Activated naive CD4-positive, alpha-beta T cell treated with anti-CD3 and anti-CD28 coated beads, Interleukin-2, amount 10 ng/mL, durations not matched to agents 7 days and 5 days (primary cell): ENCODE measurements around the gene ACP4.

ENCODE experiments used
- CTCF ChIA-PET: fragments of 350-600 bp; sonication (Branson Sonifier 250); formaldehyde crosslinking; loops from one replicate; lab custom pipeline; 2021; ENCODE audit warnings: antibody characterized with exemption; lab: Charles Lee
- DNase-seq: peaks from one replicate; pipeline ENCODE4 v3.0.0-alpha.2; 2020
- H3K27ac Mint-ChIP-seq: one replicate; pipeline ENCODE4 v1.8.0; 2021; ENCODE audit warnings: mild to moderate bottlenecking, moderate library complexity, mixed read lengths
- H3K27me3 Mint-ChIP-seq: one replicate; pipeline ENCODE4 v1.8.0; 2021; ENCODE audit warnings: mild to moderate bottlenecking, mixed read lengths
- H3K36me3 Mint-ChIP-seq: one replicate; pipeline ENCODE4 v1.8.0; 2021; ENCODE audit warnings: mixed read lengths
- H3K4me1 Mint-ChIP-seq: one replicate; pipeline ENCODE4 v1.8.0; 2021; ENCODE audit warnings: mixed read lengths
- H3K4me3 Mint-ChIP-seq: one replicate; pipeline ENCODE4 v1.8.0; 2021; ENCODE audit warnings: mild to moderate bottlenecking, moderate library complexity, mixed read lengths
- H3K9me3 Mint-ChIP-seq: one replicate; pipeline ENCODE4 v1.8.0; 2021; ENCODE audit warnings: mixed read lengths

ACP4 gene

DNA sequence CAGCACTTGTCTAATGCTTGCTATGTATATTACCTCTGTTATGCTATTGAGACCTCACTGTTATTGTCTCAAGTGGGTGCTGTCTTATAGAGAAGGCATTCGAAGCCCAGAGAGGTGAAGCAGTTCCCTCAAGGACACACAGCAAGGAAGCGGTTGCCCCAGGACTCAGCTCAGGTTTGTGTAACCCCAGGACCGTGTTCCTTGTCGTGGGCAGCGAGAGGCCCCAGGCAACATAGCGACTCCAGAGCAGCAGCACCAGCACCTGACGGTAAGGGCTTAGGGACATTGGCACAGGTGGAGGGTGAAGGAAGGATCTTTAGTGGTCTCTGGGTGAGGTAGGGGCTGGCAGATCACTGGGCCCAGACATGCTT, 40.8 kb downstream of the ACP4 start:
- no peaks in the 10 kb centered on the region for H3K9me3 Mint-ChIP-seq
- DNase-seq, result no peak
- CTCF ChIA-PET, result no interaction called here
- H3K27me3 Mint-ChIP-seq, result peaks cover 79% of the 10 kb centered on the region
- H3K36me3 Mint-ChIP-seq, result no peaks in the 10 kb centered on the region
- H3K4me3 Mint-ChIP-seq, result no peak overlapping the region
- no peak overlapping the region for H3K27ac Mint-ChIP-seq
- H3K4me1 Mint-ChIP-seq, result peaks cover 6% of the 10 kb centered on the region

DNA sequence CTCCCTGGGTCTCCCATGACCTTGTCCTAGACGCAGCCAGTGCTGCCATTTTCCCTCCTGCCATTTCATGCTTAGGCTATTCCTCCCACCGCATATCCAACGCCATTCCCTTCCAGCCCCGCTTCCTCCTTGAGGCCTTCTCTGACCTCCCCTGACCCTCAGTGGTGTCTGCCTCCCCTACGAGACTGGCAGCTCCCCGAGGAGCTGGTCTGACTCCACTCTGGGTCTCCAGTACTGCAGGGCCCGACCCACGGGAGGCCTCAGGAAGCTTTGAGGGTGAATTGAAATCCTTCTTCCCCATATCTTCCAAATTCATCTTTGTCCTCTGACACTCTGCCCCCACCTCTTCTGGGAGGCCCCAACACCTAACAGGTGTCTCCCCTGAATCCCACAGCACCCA, 42.5 kb downstream of the ACP4 start:
- no peaks in the 10 kb centered on the region for H3K36me3 Mint-ChIP-seq
- H3K27me3 Mint-ChIP-seq, result peaks cover 81% of the 10 kb centered on the region
- peaks cover 11% of the 10 kb centered on the region for H3K4me1 Mint-ChIP-seq
- H3K9me3 Mint-ChIP-seq, result no peaks in the 10 kb centered on the region
- H3K27ac Mint-ChIP-seq, result no peak overlapping the region
- DNase-seq, result no peak
- H3K4me3 Mint-ChIP-seq, result no peak overlapping the region
- CTCF ChIA-PET, result no interaction called here

DNA sequence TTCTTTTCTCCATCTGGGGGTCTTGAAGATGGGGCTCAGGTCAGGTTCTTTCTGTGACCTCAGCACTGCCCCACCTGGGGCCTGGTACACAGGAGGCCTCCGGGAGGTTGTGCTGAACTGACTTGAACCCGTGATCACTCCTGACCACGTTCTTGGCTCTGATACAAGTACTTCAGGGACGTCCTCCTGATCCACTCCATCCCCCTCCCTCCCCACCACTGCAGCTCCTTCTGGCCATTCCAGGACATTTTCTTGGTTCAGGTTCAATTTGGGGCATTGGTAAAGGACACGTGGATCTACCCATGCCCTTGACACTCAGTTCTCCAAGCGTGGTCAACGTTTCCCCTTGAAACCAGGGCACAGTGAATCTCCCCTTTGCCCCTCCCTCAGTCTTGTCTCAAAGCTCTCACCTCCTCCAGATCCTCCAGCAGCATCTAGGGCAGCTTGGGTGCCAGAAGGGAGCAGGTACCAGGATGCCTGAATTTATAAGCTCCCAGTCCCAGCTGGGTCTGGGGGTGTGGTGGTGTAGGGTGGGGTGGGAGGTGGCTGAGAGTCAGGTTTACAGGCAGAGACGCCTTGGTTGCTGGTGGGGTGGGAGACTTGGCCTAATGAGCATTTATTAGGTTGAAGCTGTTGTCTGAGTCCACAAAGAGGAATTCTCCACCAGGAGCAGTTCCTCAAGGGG, 43.0 kb downstream of the ACP4 start, which contains the start of gene KLK15:
Gene KLK15 (minus strand): TSS at position 458 of the 685 bp plus-strand sequence. CDS start 2,082 bp downstream, outside the sequence.
- H3K4me3 Mint-ChIP-seq, result no peak within 1 kb of the TSS
- H3K27me3 Mint-ChIP-seq, result peaks cover 84% of the 10 kb centered on the region
- CTCF ChIA-PET, result no interaction called here

DNA sequence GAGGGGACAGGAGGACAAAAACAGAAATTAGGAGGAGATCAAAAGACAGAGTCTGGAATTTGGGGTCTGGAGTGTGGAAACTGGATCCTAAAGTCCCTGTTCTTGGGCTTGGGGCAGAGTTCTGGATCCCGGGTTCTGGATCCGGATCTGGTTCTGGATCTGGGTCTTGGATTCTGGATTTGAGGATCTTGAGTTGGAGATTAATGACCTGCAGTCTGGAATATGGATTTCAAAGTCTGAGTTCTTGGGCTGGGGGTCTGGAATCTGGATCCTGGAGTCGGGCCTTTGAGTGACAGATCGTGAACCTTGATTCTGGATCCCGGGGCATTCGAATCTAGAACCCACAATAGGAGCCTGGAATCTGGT, 43.6 kb downstream of the ACP4 start:
- CTCF ChIA-PET, result no interaction called here
- H3K27ac Mint-ChIP-seq, result no peak overlapping the region
- no peak overlapping the region for H3K4me3 Mint-ChIP-seq
- DNase-seq, result no peak
- no peaks in the 10 kb centered on the region for H3K9me3 Mint-ChIP-seq
- peaks cover 15% of the 10 kb centered on the region for H3K4me1 Mint-ChIP-seq
- no peaks in the 10 kb centered on the region for H3K36me3 Mint-ChIP-seq
- peaks cover 88% of the 10 kb centered on the region for H3K27me3 Mint-ChIP-seq

More for the DNA sequence above, 43.0 kb downstream of the ACP4 start, which contains the start of gene KLK15:
- DNase-seq, result no peak
- H3K27ac Mint-ChIP-seq, result no peak within 1 kb of the TSS
- no peaks in the 10 kb centered on the region for H3K9me3 Mint-ChIP-seq
- no peaks in the 10 kb centered on the region for H3K36me3 Mint-ChIP-seq
- peaks cover 13% of the 10 kb centered on the region for H3K4me1 Mint-ChIP-seq

DNA sequence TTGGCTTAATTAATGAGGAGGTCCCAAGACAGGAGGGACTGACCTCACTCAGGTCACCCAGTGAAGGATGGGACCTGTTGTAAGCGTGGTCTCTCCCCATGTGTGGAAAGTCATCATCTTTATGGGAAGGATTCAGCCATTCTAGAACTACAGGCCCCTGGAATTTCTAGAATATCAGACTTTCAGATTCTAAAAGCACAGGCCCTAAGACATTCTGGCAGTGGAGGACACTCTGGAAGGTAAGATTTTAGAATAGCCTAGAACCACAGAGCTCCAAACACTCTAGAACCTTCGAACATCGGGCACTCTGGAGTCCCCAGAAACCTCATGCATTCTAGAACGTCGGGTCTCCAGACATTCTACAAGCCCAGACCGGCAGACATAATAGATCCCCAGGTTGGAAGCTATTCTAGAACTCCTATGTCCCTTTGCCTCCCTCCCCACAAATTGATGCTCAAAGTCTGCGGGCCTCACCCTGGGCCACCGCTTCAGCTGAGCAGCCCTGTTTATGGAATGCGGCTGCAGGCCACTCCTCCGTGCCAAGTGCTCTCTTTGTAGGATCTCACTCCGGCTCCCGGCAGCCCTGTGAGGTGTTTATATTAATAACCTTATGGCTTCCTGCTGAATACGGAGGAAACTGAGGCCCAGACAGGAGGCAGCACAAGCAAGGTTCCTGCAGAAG, 45.0 kb downstream of the ACP4 start:
- no peak for DNase-seq
- CTCF ChIA-PET, result no interaction called here
- Mint-ChIP-seq H3K27ac (no peak overlapping the region), H3K4me1 (peaks cover 15% of the 10 kb centered on the region), H3K36me3 (no peaks in the 10 kb centered on the region), H3K27me3 (peaks cover 81% of the 10 kb centered on the region), H3K4me3 (peak overlapping the region; percentile 77), H3K9me3 (no peaks in the 10 kb centered on the region)

DNA sequence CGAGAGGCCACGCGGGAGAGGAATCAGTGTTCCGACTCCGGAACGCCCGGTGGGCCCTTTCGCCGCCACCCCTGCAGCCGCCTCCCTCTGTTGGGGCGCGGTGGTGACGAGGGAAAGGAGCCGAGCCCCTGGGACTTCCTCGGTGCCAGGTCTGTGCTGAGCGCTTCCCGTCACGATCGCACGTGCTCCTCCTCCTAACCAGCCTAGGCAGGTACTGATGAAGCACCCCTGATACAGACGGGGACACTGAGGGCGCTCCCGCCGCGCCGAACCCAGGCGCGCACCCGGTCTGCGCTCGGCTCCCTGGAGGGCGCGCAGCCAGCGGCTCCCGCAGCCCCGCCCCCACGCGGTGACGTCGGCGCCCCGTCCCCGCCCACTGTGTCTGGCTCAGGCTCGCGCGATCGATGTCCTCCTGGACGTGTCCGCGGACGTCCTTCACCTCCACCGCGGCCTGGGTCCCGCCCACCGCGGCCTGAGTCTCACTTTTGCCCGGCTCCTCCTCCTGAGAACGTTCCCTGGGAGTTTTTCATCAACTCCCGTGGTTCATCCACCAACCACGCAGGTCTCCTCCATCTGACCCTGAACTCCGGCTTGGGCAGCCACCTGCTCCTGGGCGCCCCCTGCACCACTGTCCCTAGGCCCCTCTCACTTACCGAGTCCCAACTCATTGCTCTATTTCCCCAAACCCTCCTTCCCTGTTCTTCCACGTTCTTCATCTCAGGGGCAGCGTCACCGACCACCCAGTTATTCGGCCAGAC, 45.7 kb downstream of the ACP4 start:
- DNase-seq, result peak; percentile 84
- Mint-ChIP-seq H3K9me3 (no peaks in the 10 kb centered on the region), H3K4me3 (peak overlapping the region; percentile 77), H3K27me3 (peaks cover 75% of the 10 kb centered on the region), H3K36me3 (no peaks in the 10 kb centered on the region), H3K4me1 (peaks cover 15% of the 10 kb centered on the region), H3K27ac (no peak overlapping the region)
- CTCF ChIA-PET, result no interaction called here

DNA sequence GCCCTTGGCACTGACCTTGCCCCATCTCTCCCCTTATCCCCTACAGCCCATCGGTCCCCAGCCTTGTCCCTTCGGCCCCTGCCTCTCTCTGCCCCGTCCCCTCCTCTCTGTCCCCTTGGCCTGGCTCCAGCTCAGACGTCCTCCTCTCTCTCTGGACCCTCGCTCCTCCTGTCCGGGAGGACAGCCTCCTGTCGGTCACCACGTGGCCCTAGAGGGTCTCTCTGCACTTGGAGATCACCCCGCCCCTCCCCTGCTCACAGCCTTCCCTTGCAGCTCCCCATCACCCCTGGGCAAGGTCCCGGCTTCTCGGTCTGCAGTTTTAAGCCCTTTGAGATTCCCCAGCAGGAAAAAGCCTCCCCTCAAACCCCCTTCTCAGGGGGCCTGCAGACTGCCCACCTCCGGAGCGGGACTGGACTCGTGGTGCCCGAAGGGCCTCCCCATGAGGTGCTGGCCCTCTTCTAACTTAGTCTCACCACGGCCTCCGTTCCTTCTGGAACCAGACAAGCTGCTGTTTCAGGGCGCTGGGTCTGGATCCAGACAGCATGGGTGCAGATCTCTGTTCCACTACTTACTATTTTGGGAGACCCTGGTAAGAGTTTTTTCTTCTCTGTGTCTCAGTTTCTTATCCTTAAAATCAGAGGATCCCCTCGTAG, 46.5 kb downstream of the ACP4 start:
- Mint-ChIP-seq H3K27me3 (peaks cover 73% of the 10 kb centered on the region), H3K36me3 (no peaks in the 10 kb centered on the region), H3K4me1 (peaks cover 15% of the 10 kb centered on the region), H3K9me3 (no peaks in the 10 kb centered on the region), H3K4me3 (peak overlapping the region; percentile 77), H3K27ac (no peak overlapping the region)
- no peak for DNase-seq
- CTCF ChIA-PET, result no interaction called here

DNA sequence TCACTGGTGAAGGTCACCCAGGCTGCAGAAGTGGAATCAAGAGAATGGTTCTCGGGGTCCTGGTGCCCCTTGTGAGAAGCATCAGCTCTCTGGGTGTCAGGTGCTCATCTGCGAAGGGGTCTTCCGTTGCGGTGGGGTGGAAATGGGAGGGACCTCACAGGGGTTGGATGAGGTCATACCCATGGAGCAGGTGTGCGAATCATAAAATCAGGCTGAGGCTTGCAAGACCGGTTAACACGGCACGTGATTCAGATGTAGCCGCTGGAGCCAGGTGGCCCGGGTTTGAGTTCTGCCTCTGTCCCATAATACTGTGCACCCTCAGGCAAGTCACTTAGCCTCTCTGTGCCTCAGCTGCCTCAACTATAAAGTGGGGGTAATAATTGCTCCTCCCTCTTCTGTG, 47.1 kb downstream of the ACP4 start:
- Mint-ChIP-seq H3K27ac (no peak overlapping the region), H3K9me3 (no peaks in the 10 kb centered on the region), H3K27me3 (peaks cover 69% of the 10 kb centered on the region), H3K36me3 (no peaks in the 10 kb centered on the region), H3K4me3 (no peak overlapping the region), H3K4me1 (peaks cover 15% of the 10 kb centered on the region)
- CTCF ChIA-PET, result no interaction called here
- DNase-seq, result no peak

DNA sequence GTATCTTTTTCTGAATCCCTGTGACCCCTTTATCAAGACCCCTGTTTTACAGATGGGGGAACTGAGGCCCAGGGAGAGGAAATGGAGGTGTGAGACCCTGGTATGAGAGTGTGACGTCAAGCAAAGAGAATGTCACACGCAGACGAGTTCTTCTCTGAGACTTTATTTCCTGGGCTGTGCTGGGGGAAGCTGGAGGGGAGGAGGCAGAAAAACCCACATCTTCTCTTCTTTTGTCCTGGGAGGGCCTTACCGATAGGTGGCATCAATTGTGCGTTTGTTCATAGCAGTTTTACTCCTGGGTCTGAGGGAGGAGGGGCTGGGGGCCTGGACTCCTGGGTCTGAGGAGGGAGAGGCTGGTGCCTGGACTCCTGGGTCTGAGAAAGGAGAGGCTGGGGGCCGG, 48.0 kb downstream of the ACP4 start:
- Mint-ChIP-seq H3K36me3 (no peaks in the 10 kb centered on the region), H3K4me3 (no peak overlapping the region), H3K27me3 (peaks cover 60% of the 10 kb centered on the region), H3K9me3 (peaks cover under 1% of the 10 kb centered on the region), H3K27ac (no peak overlapping the region), H3K4me1 (peaks cover 15% of the 10 kb centered on the region)
- CTCF ChIA-PET, result interaction anchor here (0.7 kb wide), 1 partner anchor 106 kb away, joined by 3 read pairs; no protein-coding TSS in a partner anchor
- DNase-seq, result no peak

DNA sequence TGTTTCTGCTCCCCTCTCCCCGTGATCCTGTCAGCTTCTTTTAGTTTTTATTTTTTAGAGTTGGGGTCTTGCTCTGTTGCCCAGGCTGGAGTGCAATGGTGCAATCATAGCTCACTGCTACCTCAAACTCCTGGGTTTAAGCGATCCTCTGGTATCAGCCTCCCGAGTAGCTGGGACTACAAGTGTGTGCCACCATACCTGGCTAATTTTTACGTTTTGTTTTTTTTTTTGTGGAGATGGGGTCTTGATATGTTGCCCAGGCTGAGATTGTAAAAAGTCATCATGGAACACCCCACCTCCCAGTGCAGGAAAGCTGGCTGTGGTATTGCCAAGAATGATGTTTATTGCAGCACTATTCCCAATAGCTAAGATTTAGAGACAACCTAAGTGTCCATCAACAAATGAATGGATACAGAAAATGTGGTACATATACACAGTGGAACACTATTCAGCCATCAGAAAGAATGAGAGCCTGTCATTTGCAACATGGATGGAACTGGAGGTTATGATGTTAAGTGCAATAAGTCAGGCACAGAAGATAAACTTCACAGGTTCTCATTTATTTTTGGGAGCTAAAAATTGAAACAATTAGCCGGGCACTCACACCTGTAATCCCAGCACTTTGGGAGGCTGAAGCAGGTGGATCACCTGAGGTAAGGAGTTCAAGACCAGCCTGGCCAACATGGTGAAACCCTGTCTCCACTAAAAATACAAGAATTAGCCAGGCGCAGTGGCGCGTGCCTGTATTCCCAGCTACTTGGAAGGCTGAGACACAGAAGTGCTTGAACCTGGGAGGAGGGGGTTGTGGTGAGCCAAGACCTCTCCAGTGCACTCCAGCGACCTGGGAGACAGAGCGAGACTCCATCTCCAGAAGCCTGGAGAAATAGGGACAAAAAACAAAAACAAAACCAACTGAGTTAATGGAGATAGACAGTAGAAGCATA, 49.8 kb downstream of the ACP4 start:
- Mint-ChIP-seq H3K27ac (no peak overlapping the region), H3K36me3 (no peaks in the 10 kb centered on the region), H3K9me3 (peaks cover 4% of the 10 kb centered on the region), H3K4me1 (peaks cover 15% of the 10 kb centered on the region), H3K4me3 (no peak overlapping the region), H3K27me3 (peaks cover 57% of the 10 kb centered on the region)
- CTCF ChIA-PET, result interaction anchor here (1.1 kb wide), 1 partner anchor 82 kb away, joined by 4 read pairs; no protein-coding TSS in a partner anchor
- no peak for DNase-seq

DNA sequence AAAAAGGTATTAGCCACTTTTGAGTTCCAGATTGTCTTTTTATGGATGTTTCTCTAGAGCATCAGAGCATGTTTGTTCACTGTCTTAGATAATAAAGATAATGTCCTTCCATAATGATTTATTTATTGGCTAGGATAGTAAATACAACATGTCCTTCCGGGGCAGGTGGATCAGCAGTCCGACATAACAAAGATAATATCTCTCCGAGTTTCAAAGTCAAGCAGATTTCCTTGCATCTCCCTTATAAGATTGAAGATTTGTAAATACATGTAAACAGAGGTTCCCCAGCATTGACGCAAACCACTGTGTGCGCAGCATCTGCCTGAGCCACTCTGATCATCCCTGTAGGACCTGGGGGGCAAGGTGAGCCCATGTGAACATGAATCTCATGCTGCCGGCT, 51.9 kb downstream of the ACP4 start:
- peaks cover 36% of the 10 kb centered on the region for H3K27me3 Mint-ChIP-seq
- H3K27ac Mint-ChIP-seq, result no peak overlapping the region
- no peak overlapping the region for H3K4me3 Mint-ChIP-seq
- DNase-seq, result no peak
- CTCF ChIA-PET, result no interaction called here
- peaks cover 4% of the 10 kb centered on the region for H3K9me3 Mint-ChIP-seq
- no peaks in the 10 kb centered on the region for H3K36me3 Mint-ChIP-seq
- peaks cover 4% of the 10 kb centered on the region for H3K4me1 Mint-ChIP-seq

DNA sequence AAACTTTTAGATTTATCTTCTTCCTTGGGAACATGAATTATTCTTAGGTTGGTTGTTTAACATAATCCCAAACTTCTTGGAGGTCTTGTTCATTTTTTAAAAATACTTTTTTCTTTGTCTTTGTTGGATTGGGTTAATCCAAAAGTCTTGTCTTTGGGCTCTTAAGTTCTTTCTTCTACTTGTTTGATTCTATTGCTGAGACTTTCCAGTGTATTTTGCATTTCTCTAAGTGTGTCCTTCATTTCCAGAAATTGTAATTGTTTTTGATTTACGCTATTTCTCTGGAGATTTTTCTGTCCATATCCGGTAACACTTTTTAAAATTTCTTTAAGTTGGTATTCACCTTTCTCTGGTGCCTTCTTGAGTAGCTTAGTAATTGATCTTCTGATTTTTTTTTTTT, 53.0 kb downstream of the ACP4 start:
- Mint-ChIP-seq H3K9me3 (peaks cover 4% of the 10 kb centered on the region), H3K27ac (no peak overlapping the region), H3K36me3 (no peaks in the 10 kb centered on the region), H3K4me3 (no peak overlapping the region), H3K4me1 (peaks cover 2% of the 10 kb centered on the region), H3K27me3 (peaks cover 25% of the 10 kb centered on the region)
- CTCF ChIA-PET, result interaction anchor here (1.3 kb wide), 1 partner anchor 79 kb away, joined by 4 read pairs; no protein-coding TSS in a partner anchor
- DNase-seq, result no peak

DNA sequence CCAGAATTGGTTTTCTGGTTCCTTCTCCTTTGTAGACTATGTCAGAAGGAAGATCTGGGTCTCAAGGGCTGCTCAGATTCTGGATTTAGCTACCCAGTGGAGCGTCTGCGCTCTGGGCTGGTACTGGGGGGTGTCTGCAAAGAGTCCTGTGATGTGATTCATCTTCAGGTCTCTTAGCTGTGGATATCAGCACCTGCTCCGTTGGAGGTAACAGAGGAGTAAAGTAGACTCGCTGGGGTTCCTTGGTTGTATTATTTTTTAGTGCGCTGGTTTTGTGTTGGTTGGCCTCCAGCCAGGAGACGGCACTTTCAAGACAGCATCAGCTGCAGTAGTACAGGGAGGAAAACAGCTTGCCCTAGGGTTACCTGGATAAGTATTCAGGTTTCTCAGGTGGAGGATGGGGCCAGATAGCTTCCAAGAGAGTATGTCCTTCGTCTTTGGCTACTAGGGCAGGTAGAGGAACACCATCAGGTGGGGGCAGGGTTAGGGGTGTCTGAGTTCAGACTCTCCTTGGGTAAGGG, 53.5 kb downstream of the ACP4 start:
- H3K27me3 Mint-ChIP-seq, result peaks cover 20% of the 10 kb centered on the region
- no peak for DNase-seq
- CTCF ChIA-PET, result interaction anchor here (1.3 kb wide), 1 partner anchor 78 kb away, joined by 4 read pairs; no protein-coding TSS in a partner anchor
- peaks cover 4% of the 10 kb centered on the region for H3K9me3 Mint-ChIP-seq
- H3K4me3 Mint-ChIP-seq, result no peak overlapping the region
- H3K4me1 Mint-ChIP-seq, result no peaks in the 10 kb centered on the region
- no peaks in the 10 kb centered on the region for H3K36me3 Mint-ChIP-seq
- H3K27ac Mint-ChIP-seq, result no peak overlapping the region
